ENCODE measurements around the gene TSHZ2. TPM values are rescaled to one million over a fixed set of nuclear protein-coding genes. Genes with fewer than 3 reads are reported as not detected.

The TSHZ2 gene
- total and polyA plus RNA-seq, 2 experiments from 2014 or later: 10.4 to 32.0 TPM

DNA sequence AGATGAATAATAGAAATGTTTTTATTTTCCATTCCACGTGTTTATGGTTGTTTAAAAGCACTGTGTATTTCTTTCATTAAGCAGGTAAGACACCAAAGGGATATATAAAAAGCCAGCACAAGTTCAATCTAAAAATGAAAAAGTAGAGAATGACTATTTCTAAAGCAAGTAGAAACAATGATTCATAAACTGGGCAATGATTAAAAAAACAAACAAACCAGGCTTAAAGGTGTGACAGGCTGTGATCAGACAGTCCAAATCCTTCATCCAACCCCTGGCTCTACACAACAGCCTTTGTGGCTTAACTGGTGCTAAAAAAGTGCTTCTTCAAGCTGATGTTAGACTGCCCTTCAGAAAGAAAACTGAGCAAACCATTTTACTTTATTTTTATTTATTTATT, 45.7 kb upstream of the TSHZ2 start:
- TF ChIP-seq, protein P1, sequence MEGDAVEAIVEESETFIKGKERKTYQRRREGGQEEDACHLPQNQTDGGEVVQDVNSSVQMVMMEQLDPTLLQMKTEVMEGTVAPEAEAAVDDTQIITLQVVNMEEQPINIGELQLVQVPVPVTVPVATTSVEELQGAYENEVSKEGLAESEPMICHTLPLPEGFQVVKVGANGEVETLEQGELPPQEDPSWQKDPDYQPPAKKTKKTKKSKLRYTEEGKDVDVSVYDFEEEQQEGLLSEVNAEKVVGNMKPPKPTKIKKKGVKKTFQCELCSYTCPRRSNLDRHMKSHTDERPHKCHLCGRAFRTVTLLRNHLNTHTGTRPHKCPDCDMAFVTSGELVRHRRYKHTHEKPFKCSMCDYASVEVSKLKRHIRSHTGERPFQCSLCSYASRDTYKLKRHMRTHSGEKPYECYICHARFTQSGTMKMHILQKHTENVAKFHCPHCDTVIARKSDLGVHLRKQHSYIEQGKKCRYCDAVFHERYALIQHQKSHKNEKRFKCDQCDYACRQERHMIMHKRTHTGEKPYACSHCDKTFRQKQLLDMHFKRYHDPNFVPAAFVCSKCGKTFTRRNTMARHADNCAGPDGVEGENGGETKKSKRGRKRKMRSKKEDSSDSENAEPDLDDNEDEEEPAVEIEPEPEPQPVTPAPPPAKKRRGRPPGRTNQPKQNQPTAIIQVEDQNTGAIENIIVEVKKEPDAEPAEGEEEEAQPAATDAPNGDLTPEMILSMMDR (IDR thresholded peaks at IDR 0.05; ENCODE audit: low read depth, low read length): no peak
- Histone ChIP-seq H3K9me3 (ENCODE audit: low read depth) (no peaks in the 10 kb centered on the region), H3K4me1 (ENCODE audit: low read depth) (no peaks in the 10 kb centered on the region), H3K27me3 (no peaks in the 10 kb centered on the region), H3K27ac (no peak overlapping the region), H3K36me3 (no peaks in the 10 kb centered on the region), H3K4me3 (no peak overlapping the region)
- DNase-seq (ENCODE audit: low read depth in 1 of 2, low spot score in 1 of 2): no peak

DNA sequence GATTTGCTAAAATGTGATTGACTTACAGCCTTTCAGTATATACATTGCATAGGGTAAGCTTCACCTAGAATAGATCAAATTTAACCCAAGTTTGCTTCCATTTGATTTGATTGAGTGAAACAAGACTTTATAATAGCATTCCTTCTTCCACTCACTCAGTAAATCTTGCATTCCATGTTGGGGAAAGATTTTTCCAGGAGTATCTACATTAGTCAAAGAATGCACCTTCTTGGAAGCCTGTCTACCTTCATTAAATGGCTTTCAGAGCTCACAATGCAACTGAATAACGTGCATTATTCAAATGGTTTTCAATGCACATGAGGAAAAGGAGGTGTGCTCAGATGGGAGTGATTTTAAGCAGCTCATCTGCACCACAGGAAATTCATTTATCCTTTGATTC, 38.3 kb upstream of the TSHZ2 start:
- DNase-seq (ENCODE audit: low read depth in 1 of 2, low spot score in 1 of 2): no peak
- H3K4me1 ChIP-seq (ENCODE audit: low read depth): no peaks in the 10 kb centered on the region
- no peaks in the 10 kb centered on the region for H3K9me3 ChIP-seq (ENCODE audit: low read depth)
- no peak overlapping the region for H3K4me3 ChIP-seq
- no peaks in the 10 kb centered on the region for H3K27me3 ChIP-seq
- TF ChIP-seq, protein P1 (IDR thresholded peaks at IDR 0.05; ENCODE audit: low read depth, low read length): no peak
- H3K36me3 ChIP-seq: no peaks in the 10 kb centered on the region
- H3K27ac ChIP-seq: no peak overlapping the region

DNA sequence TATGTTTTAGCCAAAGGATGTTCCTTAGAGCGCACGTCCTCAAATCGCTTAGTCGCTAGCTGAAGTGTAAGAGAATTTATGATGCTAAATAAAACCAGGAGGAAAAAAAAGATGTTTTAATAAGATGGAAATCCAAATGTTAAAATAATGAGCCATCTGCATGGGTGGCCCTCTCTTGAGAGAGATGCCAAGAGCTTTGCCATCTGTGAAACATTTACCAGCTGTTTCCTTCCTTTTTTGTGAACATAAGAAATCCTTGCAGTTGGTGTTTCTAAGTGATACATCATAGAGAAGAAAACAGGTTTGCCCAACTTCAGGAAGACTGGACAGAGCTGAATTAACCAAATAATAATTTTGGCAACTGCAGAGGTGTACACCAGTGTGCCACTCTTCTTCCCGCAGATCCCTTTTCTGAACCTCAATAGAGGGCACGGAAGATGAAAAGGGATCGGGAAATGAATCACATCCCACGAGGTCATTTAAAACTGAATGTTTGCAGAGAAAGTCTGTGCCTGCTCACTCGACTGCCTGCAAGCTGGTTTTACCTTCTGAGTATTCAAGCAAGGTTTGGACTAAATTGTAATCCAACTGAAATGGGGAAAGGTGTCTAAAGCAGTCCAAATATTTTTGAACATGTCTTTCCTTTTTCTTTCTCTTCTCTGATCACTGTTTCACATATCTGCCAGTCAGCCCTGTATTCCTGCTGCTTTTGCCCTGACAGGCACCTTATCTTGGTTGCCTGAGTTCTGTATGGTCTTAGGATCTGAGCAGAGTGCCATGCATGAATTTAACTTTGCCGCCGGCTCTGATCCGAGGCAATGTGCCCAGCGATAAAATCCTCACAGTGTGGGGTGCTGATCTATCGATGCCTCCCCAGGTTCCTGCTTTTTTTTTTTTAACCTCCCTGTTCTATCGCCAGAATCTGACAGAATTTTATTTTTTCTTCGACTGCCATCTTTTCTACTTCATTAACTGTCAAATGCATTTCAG, 35.5 kb upstream of the TSHZ2 start:
- no peaks in the 10 kb centered on the region for H3K9me3 ChIP-seq (ENCODE audit: low read depth)
- DNase-seq (ENCODE audit: low read depth in 1 of 2, low spot score in 1 of 2): no peak
- H3K4me1 ChIP-seq (ENCODE audit: low read depth): no peaks in the 10 kb centered on the region
- H3K36me3 ChIP-seq: no peaks in the 10 kb centered on the region
- H3K27me3 ChIP-seq: no peaks in the 10 kb centered on the region
- H3K4me3 ChIP-seq: no peak overlapping the region
- TF ChIP-seq, protein P1 (IDR thresholded peaks at IDR 0.05; ENCODE audit: low read depth, low read length): no peak
- no peak overlapping the region for H3K27ac ChIP-seq

DNA sequence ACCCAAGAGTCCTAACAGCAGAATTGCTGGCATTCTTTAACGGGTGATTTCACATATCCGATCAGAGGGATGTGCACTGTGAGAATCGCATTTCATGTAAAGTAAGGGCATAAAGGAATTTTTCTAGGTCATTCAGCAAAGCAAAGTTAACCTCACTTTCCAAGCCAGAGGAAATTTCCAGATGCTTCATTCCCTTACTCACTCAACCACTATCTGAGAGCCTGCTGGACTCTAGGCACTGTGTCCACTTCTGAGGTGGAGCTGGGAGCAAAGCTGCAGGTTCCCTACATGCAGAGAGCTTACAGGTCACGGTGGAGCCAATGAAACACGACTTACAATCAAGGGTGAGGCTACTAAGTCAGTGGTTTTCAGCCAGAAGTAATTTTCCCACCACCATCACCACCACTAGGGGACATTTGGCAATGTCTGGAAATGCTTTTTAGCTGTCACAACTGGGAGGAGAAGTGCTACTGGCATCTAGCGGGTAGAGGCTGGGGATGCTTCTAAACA, 34.5 kb upstream of the TSHZ2 start:
- no peaks in the 10 kb centered on the region for H3K9me3 ChIP-seq (ENCODE audit: low read depth)
- H3K4me1 ChIP-seq (ENCODE audit: low read depth): no peaks in the 10 kb centered on the region
- H3K36me3 ChIP-seq: no peaks in the 10 kb centered on the region
- peak in 1 of 2 donors; percentile 4 for DNase-seq (ENCODE audit: low read depth in 1 of 2, low spot score in 1 of 2)
- TF ChIP-seq, protein P1 (IDR thresholded peaks at IDR 0.05; ENCODE audit: low read depth, low read length): peak; percentile 8
- no peak overlapping the region for H3K27ac ChIP-seq
- H3K4me3 ChIP-seq: no peak overlapping the region
- H3K27me3 ChIP-seq: no peaks in the 10 kb centered on the region

DNA sequence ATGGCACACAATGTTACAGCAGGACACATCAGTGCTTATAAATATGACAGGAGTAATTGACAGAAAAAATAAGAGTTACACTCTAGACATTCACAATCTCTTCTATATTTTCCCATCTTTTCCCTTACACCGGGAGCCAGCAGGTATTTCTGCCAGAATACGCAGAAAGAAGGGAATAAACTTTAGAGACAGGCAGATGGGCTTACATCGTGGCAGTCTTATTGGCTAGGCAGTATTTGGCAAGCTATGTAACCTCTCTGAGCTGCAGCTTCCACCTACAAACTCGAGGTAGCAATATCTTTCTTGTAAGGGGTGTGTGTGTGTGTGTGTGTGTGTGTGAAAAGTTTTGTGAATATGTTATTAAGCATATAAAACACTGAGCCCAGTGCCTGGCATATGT, 33.0 kb upstream of the TSHZ2 start:
- TF ChIP-seq, protein P1 (IDR thresholded peaks at IDR 0.05; ENCODE audit: low read depth, low read length): no peak
- no peaks in the 10 kb centered on the region for H3K36me3 ChIP-seq

More for the DNA sequence above, 33.0 kb upstream of the TSHZ2 start:
- H3K27ac ChIP-seq: no peak overlapping the region
- no peaks in the 10 kb centered on the region for H3K27me3 ChIP-seq
- no peak for DNase-seq (ENCODE audit: low read depth in 1 of 2, low spot score in 1 of 2)
- no peaks in the 10 kb centered on the region for H3K9me3 ChIP-seq (ENCODE audit: low read depth)
- H3K4me3 ChIP-seq: no peak overlapping the region
- H3K4me1 ChIP-seq (ENCODE audit: low read depth): no peaks in the 10 kb centered on the region

All from cardiac muscle cell (in vitro differentiated cells and primary cell).